ENCODE data around the gene HOXC13. TPM values are rescaled to one million over a fixed set of nuclear protein-coding genes. Genes with fewer than 3 reads are reported as not detected.

HOXC13 gene
- total RNA-seq, 1 donor from 2014 or later, result not detected

- H3K4me1 Mint-ChIP-seq (ENCODE audit: unreplicated experiment), result peaks cover 15% of the 10 kb centered on the region
- no peak for DNase-seq (ENCODE audit: extremely low spot score, unreplicated experiment)
- no peaks in the 10 kb centered on the region for H3K9me3 Mint-ChIP-seq (ENCODE audit: unreplicated experiment)
- no peak overlapping the region for H3K4me3 Mint-ChIP-seq (ENCODE audit: unreplicated experiment)
- H3K27ac Mint-ChIP-seq (ENCODE audit: unreplicated experiment), result no peak overlapping the region
- H3K36me3 Mint-ChIP-seq (ENCODE audit: unreplicated experiment), result no peaks in the 10 kb centered on the region
- peaks cover 90% of the 10 kb centered on the region for H3K27me3 Mint-ChIP-seq (ENCODE audit: unreplicated experiment)
- no peak for TF ChIP-seq CTCF (IDR thresholded peaks at IDR 0.05)
Measured at GRCh38 chr12:53977596-53978445, 39.2 kb downstream of the HOXC13 start.

GRCh38 chr12:53978477-53979356, 40.1 kb downstream of the HOXC13 start:
- H3K36me3 Mint-ChIP-seq (ENCODE audit: unreplicated experiment), result no peaks in the 10 kb centered on the region
- no peak overlapping the region for H3K4me3 Mint-ChIP-seq (ENCODE audit: unreplicated experiment)
- H3K9me3 Mint-ChIP-seq (ENCODE audit: unreplicated experiment), result no peaks in the 10 kb centered on the region
- no peak for TF ChIP-seq CTCF (IDR thresholded peaks at IDR 0.05)
- H3K27ac Mint-ChIP-seq (ENCODE audit: unreplicated experiment), result no peak overlapping the region
- peaks cover 11% of the 10 kb centered on the region for H3K4me1 Mint-ChIP-seq (ENCODE audit: unreplicated experiment)
- peaks cover 92% of the 10 kb centered on the region for H3K27me3 Mint-ChIP-seq (ENCODE audit: unreplicated experiment)
- no peak for DNase-seq (ENCODE audit: extremely low spot score, unreplicated experiment)

- H3K27me3 Mint-ChIP-seq (ENCODE audit: unreplicated experiment), result peaks cover 97% of the 10 kb centered on the region
- H3K36me3 Mint-ChIP-seq (ENCODE audit: unreplicated experiment), result no peaks in the 10 kb centered on the region
- no peak overlapping the region for H3K4me3 Mint-ChIP-seq (ENCODE audit: unreplicated experiment)
- H3K9me3 Mint-ChIP-seq (ENCODE audit: unreplicated experiment), result no peaks in the 10 kb centered on the region
- no peak overlapping the region for H3K27ac Mint-ChIP-seq (ENCODE audit: unreplicated experiment)
- no peak for DNase-seq (ENCODE audit: extremely low spot score, unreplicated experiment)
- peaks cover 9% of the 10 kb centered on the region for H3K4me1 Mint-ChIP-seq (ENCODE audit: unreplicated experiment)
- TF ChIP-seq CTCF (IDR thresholded peaks at IDR 0.05), result no peak
Measured at GRCh38 chr12:53980104-53980801, 41.6 kb downstream of the HOXC13 start.

GRCh38 chr12:53980802-53981496, 42.3 kb downstream of the HOXC13 start:
- Mint-ChIP-seq H3K36me3 (ENCODE audit: unreplicated experiment) (no peaks in the 10 kb centered on the region), H3K4me1 (ENCODE audit: unreplicated experiment) (peaks cover 8% of the 10 kb centered on the region), H3K27ac (ENCODE audit: unreplicated experiment) (no peak overlapping the region), H3K4me3 (ENCODE audit: unreplicated experiment) (no peak overlapping the region), H3K9me3 (ENCODE audit: unreplicated experiment) (no peaks in the 10 kb centered on the region), H3K27me3 (ENCODE audit: unreplicated experiment) (peaks cover 96% of the 10 kb centered on the region)
- TF ChIP-seq CTCF (IDR thresholded peaks at IDR 0.05), result no peak
- DNase-seq (ENCODE audit: extremely low spot score, unreplicated experiment), result no peak

Data from osteocyte (in vitro differentiated cells).